Memory B cell (primary cell): Measurements from ENCODE around the gene TUBA1B.
"Not testable (repeated sequence)": the region's sequence is repeated elsewhere in the genome, so short reads cannot be mapped to it uniquely, and the experiment has no call there.

ENCODE experiments used
- ATAC-seq: fragments of 150-1000 bp; cut with Tn5 transposase; 2 replicates; pipeline ENCODE4 v1.10.0; 2021; ENCODE audit warnings: low read depth, mild to moderate bottlenecking, moderate library complexity
- DNase-seq, 2 donors: peaks; one replicate each; pipeline ENCODE4 v3.0.0; 2022; ENCODE audit warnings: low spot score in 2 of 2
- H3K27ac Mint-ChIP-seq: one replicate; pipeline ENCODE4 v1.8.0; 2022; ENCODE audit warnings: mild to moderate bottlenecking, moderate library complexity, mixed read lengths
- H3K27me3 Mint-ChIP-seq: one replicate; pipeline ENCODE4 v1.8.0; 2022; ENCODE audit warnings: mixed read lengths
- H3K36me3 Mint-ChIP-seq: one replicate; pipeline ENCODE4 v1.8.0; 2022; ENCODE audit warnings: mild to moderate bottlenecking, mixed read lengths
- H3K4me1 Mint-ChIP-seq: one replicate; pipeline ENCODE4 v1.8.0; 2022; ENCODE audit warnings: mixed read lengths
- H3K4me3 Mint-ChIP-seq: one replicate; pipeline ENCODE4 v1.8.0; 2022; ENCODE audit warnings: mild to moderate bottlenecking, moderate library complexity, mixed read lengths
- H3K9me3 Mint-ChIP-seq: one replicate; pipeline ENCODE4 v1.8.0; 2022; ENCODE audit warnings: mixed read lengths

Gene TUBA1B

GRCh38 chr12:49136997-49137396 is 5.8 kb upstream of the TUBA1B start:
- H3K27ac Mint-ChIP-seq, H3K4me3 Mint-ChIP-seq, H3K36me3 Mint-ChIP-seq, H3K9me3 Mint-ChIP-seq, DNase-seq, ATAC-seq, H3K27me3 Mint-ChIP-seq: not testable (repeated sequence)
- peaks cover 10% of the 10 kb centered on the region for H3K4me1 Mint-ChIP-seq

DNA sequence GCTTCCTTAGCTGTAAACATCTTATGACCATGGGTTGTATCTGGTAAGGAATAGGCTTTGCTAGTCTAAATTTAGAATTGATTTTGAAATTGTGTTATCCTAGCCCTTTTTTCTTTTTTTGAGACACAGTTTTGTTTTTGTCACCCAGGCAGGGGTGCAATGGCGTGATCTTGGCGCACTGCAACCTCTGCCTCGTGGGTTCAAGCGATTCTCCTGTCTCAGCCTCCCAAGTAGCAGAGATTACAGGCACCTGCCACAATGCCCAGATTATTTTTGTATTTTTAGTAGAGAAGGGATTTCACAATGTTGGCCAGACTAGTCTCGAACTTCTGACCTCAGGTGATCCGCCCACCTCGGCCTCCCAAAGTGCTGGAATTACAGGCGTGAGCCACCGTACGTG is 2.4 kb upstream of the TUBA1B start:
- ATAC-seq (no peak), DNase-seq (no peak)
- Mint-ChIP-seq H3K27me3 (no peaks in the 10 kb centered on the region), H3K36me3 (peaks cover 5% of the 10 kb centered on the region), H3K9me3 (no peaks in the 10 kb centered on the region), H3K4me3 (no peak overlapping the region), H3K27ac (peak overlapping the region; percentile 28), H3K4me1 (peaks cover 28% of the 10 kb centered on the region)

- no peaks in the 10 kb centered on the region for H3K9me3 Mint-ChIP-seq
- peaks cover 5% of the 10 kb centered on the region for H3K36me3 Mint-ChIP-seq
- no peaks in the 10 kb centered on the region for H3K27me3 Mint-ChIP-seq
- DNase-seq, result no peak
- peaks cover 26% of the 10 kb centered on the region for H3K4me1 Mint-ChIP-seq
- H3K4me3 Mint-ChIP-seq, result peak overlapping the region; percentile 32
- H3K27ac Mint-ChIP-seq, result no peak overlapping the region
- no peak for ATAC-seq
Measured at GRCh38 chr12:49133014-49133413, 1.8 kb upstream of the TUBA1B start.

- Mint-ChIP-seq H3K27me3 (no peaks in the 10 kb centered on the region), H3K4me3 (peak overlapping the region; percentile 76), H3K4me1 (peaks cover 30% of the 10 kb centered on the region), H3K36me3 (peaks cover 10% of the 10 kb centered on the region), H3K27ac (peak overlapping the region; percentile 98), H3K9me3 (no peaks in the 10 kb centered on the region)
- ATAC-seq, result no peak
- DNase-seq, result no peak
Measured at GRCh38 chr12:49131894-49132461, 783 bp upstream of the TUBA1B start.

- Mint-ChIP-seq H3K4me1 (peaks cover 32% of the 10 kb centered on the region), H3K27me3 (no peaks in the 10 kb centered on the region), H3K36me3 (peaks cover 14% of the 10 kb centered on the region), H3K27ac (peak overlapping the region; percentile 98), H3K4me3 (peak overlapping the region; percentile 98), H3K9me3 (no peaks in the 10 kb centered on the region)
- DNase-seq (peak; percentile 83 to 86), ATAC-seq (peak; percentile 59)
Measured at GRCh38 chr12:49130151-49131050, 794 bp downstream of the TUBA1B start.

GRCh38 chr12:49129332-49130150 is 1.7 kb downstream of the TUBA1B start:
- no peak for ATAC-seq
- H3K36me3 Mint-ChIP-seq, result peaks cover 14% of the 10 kb centered on the region
- peak overlapping the region; percentile 98 for H3K4me3 Mint-ChIP-seq
- DNase-seq, result no peak
- peak overlapping the region; percentile 98 for H3K27ac Mint-ChIP-seq
- H3K9me3 Mint-ChIP-seq, result no peaks in the 10 kb centered on the region
- peaks cover 32% of the 10 kb centered on the region for H3K4me1 Mint-ChIP-seq
- H3K27me3 Mint-ChIP-seq, result no peaks in the 10 kb centered on the region

GRCh38 chr12:49127971-49128370 is 3.2 kb downstream of the TUBA1B start:
- Mint-ChIP-seq H3K36me3 (peaks cover 14% of the 10 kb centered on the region), H3K4me1 (peaks cover 29% of the 10 kb centered on the region)
- DNase-seq, H3K27ac Mint-ChIP-seq, H3K4me3 Mint-ChIP-seq, H3K27me3 Mint-ChIP-seq, ATAC-seq, H3K9me3 Mint-ChIP-seq: not testable (repeated sequence)

- DNase-seq (no peak), ATAC-seq (no peak)
- peaks cover 27% of the 10 kb centered on the region for H3K4me1 Mint-ChIP-seq
- H3K36me3 Mint-ChIP-seq, result peaks cover 14% of the 10 kb centered on the region
- no peaks in the 10 kb centered on the region for H3K27me3 Mint-ChIP-seq
- H3K4me3 Mint-ChIP-seq, result no peak overlapping the region
- no peaks in the 10 kb centered on the region for H3K9me3 Mint-ChIP-seq
- H3K27ac Mint-ChIP-seq, result peak overlapping the region; percentile 48
Measured at GRCh38 chr12:49126852-49127763, 4.1 kb downstream of the TUBA1B start.

GRCh38 chr12:49121047-49121696 is 10.0 kb downstream of the TUBA1B start:
- Mint-ChIP-seq H3K9me3 (no peaks in the 10 kb centered on the region), H3K36me3 (no peaks in the 10 kb centered on the region), H3K4me3 (no peak overlapping the region), H3K27ac (no peak overlapping the region), H3K4me1 (no peaks in the 10 kb centered on the region), H3K27me3 (no peaks in the 10 kb centered on the region)
- ATAC-seq (no peak), DNase-seq (no peak)

- Mint-ChIP-seq H3K27ac (peak overlapping the region; percentile 93), H3K36me3 (no peaks in the 10 kb centered on the region), H3K4me1 (peaks cover 26% of the 10 kb centered on the region), H3K9me3 (no peaks in the 10 kb centered on the region), H3K27me3 (no peaks in the 10 kb centered on the region), H3K4me3 (peak overlapping the region; percentile 94)
- DNase-seq (no peak), ATAC-seq (no peak)
Measured at GRCh38 chr12:49111206-49111605, 20.0 kb downstream of the TUBA1B start.

DNA sequence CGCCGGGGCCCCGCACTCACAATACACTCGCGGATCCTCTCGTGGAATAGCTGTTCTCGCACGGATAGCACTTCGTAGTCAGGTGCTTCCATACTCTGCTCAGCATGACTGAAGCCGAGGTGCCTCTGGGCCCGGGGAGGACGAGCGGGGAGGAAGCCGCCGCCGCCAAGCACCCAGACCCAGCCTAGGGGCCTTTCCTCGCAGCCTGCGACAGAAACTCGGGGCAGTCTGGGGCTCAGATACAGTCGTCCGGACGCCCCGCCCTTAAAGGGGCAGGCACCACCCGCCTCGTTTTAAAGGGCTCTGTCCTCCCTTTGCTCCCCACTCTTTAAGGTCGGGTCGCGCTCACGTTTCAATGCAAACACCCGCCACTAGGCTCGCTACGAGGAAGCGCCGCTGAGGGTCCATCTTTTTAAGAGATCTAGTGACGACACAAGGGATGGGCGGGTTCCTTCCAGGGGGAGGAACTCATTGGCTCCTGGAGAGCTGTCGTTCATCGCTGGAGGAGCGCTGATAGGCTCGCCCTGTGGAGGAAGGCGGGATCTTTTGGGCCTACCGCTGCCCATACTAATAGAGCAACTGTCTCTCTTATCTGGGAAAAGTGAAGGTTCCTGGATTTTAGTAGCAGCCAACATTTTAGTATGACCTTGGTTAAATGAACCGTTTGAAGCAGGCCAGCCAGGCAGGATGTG is 20.6 kb downstream of the TUBA1B start, which contains the start of gene LMBR1L:
Gene LMBR1L (minus strand): TSS at position 384 of the 692 bp plus-strand sequence. CDS start 292 bp downstream, at position 92.
- H3K36me3 Mint-ChIP-seq, result no peaks in the 10 kb centered on the region
- peaks cover 30% of the 10 kb centered on the region for H3K4me1 Mint-ChIP-seq
- peak within 1 kb of the TSS; percentile 93 for H3K27ac Mint-ChIP-seq
- no peaks in the 10 kb centered on the region for H3K27me3 Mint-ChIP-seq
- no peaks in the 10 kb centered on the region for H3K9me3 Mint-ChIP-seq
- H3K4me3 Mint-ChIP-seq, result peak within 1 kb of the TSS; percentile 94
- DNase-seq (peak; percentile 90 to 96), ATAC-seq (peak; percentile 90)

DNA sequence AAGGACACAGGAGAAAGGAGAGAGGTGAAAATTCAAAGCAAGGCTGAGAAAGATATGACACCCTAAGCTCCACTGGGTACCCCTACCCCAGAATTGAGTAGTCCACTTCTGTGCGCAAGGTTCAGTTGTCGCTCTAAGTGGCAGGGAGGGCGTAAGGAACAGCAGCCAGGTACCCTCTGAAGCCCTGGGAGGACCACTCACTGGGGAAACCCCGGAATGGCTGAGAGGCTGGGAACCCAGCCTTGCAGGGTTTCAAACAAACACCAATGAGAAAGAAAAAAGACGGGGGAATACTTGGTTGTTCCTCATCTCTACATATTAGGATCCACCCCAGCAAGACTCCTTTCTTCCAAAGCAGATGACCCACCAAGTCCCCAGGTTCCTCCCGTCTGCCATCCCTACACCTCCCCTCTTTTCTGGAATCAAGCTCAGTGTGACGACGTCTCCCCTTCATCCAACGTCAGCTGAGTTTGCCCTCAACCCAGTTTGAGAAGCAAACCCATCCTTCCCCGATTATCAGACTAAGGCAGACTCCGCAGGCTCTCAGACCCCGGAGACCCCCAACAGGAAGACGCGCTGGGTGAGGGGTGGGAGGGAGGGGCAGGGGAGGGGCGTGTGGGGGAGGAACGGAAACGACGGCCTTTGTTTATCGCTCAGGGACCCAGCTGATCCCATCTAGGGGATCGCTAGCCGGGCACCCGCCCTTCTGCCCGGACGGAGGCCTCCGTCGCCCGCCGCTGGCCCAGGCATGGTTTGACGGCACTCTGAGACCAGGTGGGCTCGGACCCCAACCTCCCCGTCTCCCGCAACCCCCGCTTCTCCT is 21.3 kb downstream of the TUBA1B start:
- no peaks in the 10 kb centered on the region for H3K9me3 Mint-ChIP-seq
- H3K4me3 Mint-ChIP-seq, result peak overlapping the region; percentile 94
- H3K4me1 Mint-ChIP-seq, result peaks cover 33% of the 10 kb centered on the region
- H3K27me3 Mint-ChIP-seq, result no peaks in the 10 kb centered on the region
- DNase-seq (no peak), ATAC-seq (no peak)
- peak overlapping the region; percentile 93 for H3K27ac Mint-ChIP-seq
- no peaks in the 10 kb centered on the region for H3K36me3 Mint-ChIP-seq
